GM23338 (cell line): Measurements from ENCODE around the gene MITF. TPM values are rescaled to one million over a fixed set of nuclear protein-coding genes. Genes with fewer than 3 reads are reported as not detected.

ENCODE experiments used
- ATAC-seq: fragments of 200-7000 bp; cut with Tn5 transposase; 3 replicates; pipeline ENCODE4 v1.9.1; 2020
- DNase-seq: peaks from one replicate; pipeline ENCODE4 v3.0.0-alpha.2; 2015; ENCODE audit warnings: low spot score
- H2AFZ ChIP-seq: fragments of 200-600 bp; sonication (generic); 2 replicates; pipeline ENCODE4 v1.8.0; 2016; ENCODE audit warnings: antibody characterized with exemption, mild to moderate bottlenecking, moderate library complexity
- H3F3A ChIP-seq: fragments of 200-600 bp; sonication (generic); replicated peaks from 2 replicates; pipeline ENCODE4 v1.8.0; 2017; ENCODE audit warnings: antibody characterized with exemption, mixed run types, low read depth
- H3K27ac ChIP-seq: fragments of 200-600 bp; sonication (generic); 2 replicates; pipeline ENCODE4 v1.6.1; 2016; ENCODE audit warnings: low read depth
- H3K27me3 ChIP-seq: fragments of 200-600 bp; sonication (generic); 2 replicates; pipeline ENCODE4 v1.8.0; 2016; ENCODE audit warnings: mild to moderate bottlenecking, mixed run types, moderate library complexity; ENCODE audit not compliant: insufficient read depth
- H3K36me3 ChIP-seq: fragments of 200-600 bp; sonication (generic); 2 replicates; pipeline ENCODE4 v1.8.0; 2016; ENCODE audit warnings: mild to moderate bottlenecking; ENCODE audit not compliant: insufficient read depth
- H3K4me1 ChIP-seq: fragments of 200-600 bp; sonication (generic); 2 replicates; pipeline ENCODE4 v1.8.0; 2016; ENCODE audit warnings: mild to moderate bottlenecking, moderate library complexity; ENCODE audit not compliant: insufficient read depth
- H3K4me2 ChIP-seq: fragments of 200-600 bp; sonication (generic); 2 replicates; pipeline ENCODE4 v1.7.1; 2017; ENCODE audit warnings: mixed run types
- H3K4me3 ChIP-seq: fragments of 200-600 bp; sonication (generic); 2 replicates; pipeline ENCODE4 v1.6.1; 2016; ENCODE audit warnings: mixed run types
- H3K79me2 ChIP-seq: fragments of 200-600 bp; sonication (generic); replicated peaks from 2 replicates; pipeline ENCODE4 v1.8.0; 2017; ENCODE audit warnings: mild to moderate bottlenecking; ENCODE audit not compliant: insufficient read depth
- H3K9me2 ChIP-seq: fragments of 200-600 bp; sonication (generic); 2 replicates; pipeline ENCODE4 v1.8.0; 2017; ENCODE audit not compliant: insufficient read depth
- H4K20me1 ChIP-seq: fragments of 200-600 bp; sonication (generic); replicated peaks from 2 replicates; pipeline ENCODE4 v1.8.0; 2017; ENCODE audit warnings: mild to moderate bottlenecking; ENCODE audit not compliant: insufficient read depth
- H3K27ac Mint-ChIP-seq: 2 replicates; pipeline ENCODE4 v1.8.0; 2020; ENCODE audit warnings: inconsistent platforms, mild to moderate bottlenecking, moderate library complexity, mixed read lengths
- H3K27me3 Mint-ChIP-seq: 3 replicates; pipeline ENCODE4 v1.8.0; 2022; ENCODE audit warnings: low read depth, mild to moderate bottlenecking, moderate library complexity, mixed read lengths, inconsistent platforms; ENCODE audit not compliant: insufficient read depth, poor library complexity
- H3K36me3 Mint-ChIP-seq: 3 replicates; pipeline ENCODE4 v1.8.0; 2021; ENCODE audit warnings: low read depth, mild to moderate bottlenecking, inconsistent platforms, moderate library complexity, mixed read lengths
- H3K4me1 Mint-ChIP-seq: 3 replicates; pipeline ENCODE4 v1.8.0; 2020; ENCODE audit warnings: mild to moderate bottlenecking, inconsistent platforms, mixed read lengths
- H3K4me3 Mint-ChIP-seq: 3 replicates; pipeline ENCODE4 v1.8.0; 2021; ENCODE audit warnings: moderate library complexity, mild to moderate bottlenecking, inconsistent platforms, mixed read lengths
- H3K9me3 Mint-ChIP-seq: 3 replicates; pipeline ENCODE4 v1.8.0; 2020; ENCODE audit warnings: moderate library complexity, mild to moderate bottlenecking, inconsistent platforms, mixed read lengths
- CREB1 ChIP-seq: fragments of 250-450 bp; sonication (Bioruptor Pico); IDR thresholded peaks from 2 replicates; pipeline ENCODE4 v1.5.0; 2020; ENCODE audit warnings: low read depth, mild to moderate bottlenecking, moderate library complexity
- CTCF ChIP-seq, 2 experiments: fragments of 200-600 bp in 1 of 2; sonication (generic) in 1 of 2; conservative IDR thresholded peaks; 2 replicates each; pipeline versions ENCODE4 v1.5.1 to v1.6.1; 2016 to 2017; ENCODE audit warnings: antibody characterized with exemption in 2 of 2, low read depth in 2 of 2, mild to moderate bottlenecking in 2 of 2, moderate library complexity in 1 of 2
- ETS1 ChIP-seq: IDR thresholded peaks from 2 replicates; pipeline ENCODE4 v1.6.1; 2016; ENCODE audit warnings: antibody characterized with exemption
- EZH2 ChIP-seq: fragments of 200-600 bp; sonication (generic); IDR thresholded peaks from one replicate; pipeline ENCODE4 v1.8.0; 2017; ENCODE audit warnings: antibody characterized with exemption, mild to moderate bottlenecking, low read depth; ENCODE audit not compliant: unreplicated experiment
- EZH2phosphoT487 ChIP-seq: fragments of 200-600 bp; sonication (generic); IDR thresholded peaks from one replicate; pipeline ENCODE4 v1.8.1; 2018; ENCODE audit warnings: antibody characterized with exemption; ENCODE audit not compliant: unreplicated experiment
- JUNB ChIP-seq: IDR thresholded peaks from one replicate; pipeline ENCODE4 v1.6.1; 2016; ENCODE audit warnings: antibody characterized with exemption; ENCODE audit not compliant: unreplicated experiment
- NANOG ChIP-seq: IDR thresholded peaks from 2 replicates; pipeline ENCODE4 v1.6.1; 2016; ENCODE audit warnings: antibody characterized with exemption, borderline replicate concordance
- POLR2AphosphoS5 ChIP-seq: IDR thresholded peaks from 2 replicates; pipeline ENCODE4 v1.6.1; 2016; ENCODE audit warnings: antibody characterized with exemption, low read depth
- REST ChIP-seq: IDR thresholded peaks from one replicate; pipeline ENCODE4 v1.6.1; 2018; ENCODE audit warnings: antibody characterized with exemption; ENCODE audit not compliant: unreplicated experiment
- STAT1 ChIP-seq: IDR thresholded peaks from one replicate; pipeline ENCODE4 v1.6.1; 2016; ENCODE audit warnings: antibody characterized with exemption; ENCODE audit not compliant: unreplicated experiment
- ZNF114 ChIP-seq: fragments of 250-450 bp; sonication (Bioruptor Pico); IDR thresholded peaks from 2 replicates; pipeline ENCODE4 v1.5.0; 2020; ENCODE audit warnings: mild to moderate bottlenecking, moderate library complexity
- ZNF331 ChIP-seq: fragments of 250-450 bp; sonication (Bioruptor Pico); IDR thresholded peaks from 2 replicates; pipeline ENCODE4 v1.5.0; 2020; ENCODE audit warnings: low read depth, mild to moderate bottlenecking, moderate library complexity
- ZNF462 ChIP-seq: fragments of 250-450 bp; sonication (Bioruptor Pico); IDR thresholded peaks from 2 replicates; pipeline ENCODE4 v1.5.0; 2020; ENCODE audit warnings: mild to moderate bottlenecking, moderate library complexity
- polyA plus RNA-seq: library from polyadenylated mRNA; unstranded; fragments of >200 nt; fragmentation: Nextera tagmentation; extraction: Ambion mirVana; gene quantifications from 2 replicates; pipeline ENCODE4 v1.2.1, GENCODE V29; 2016
- total RNA-seq: library from RNA; depleted of rRNA; stranded (reverse); fragments of >200 nt; shearing (Covaris generic); gene quantifications from 2 replicates; pipeline ENCODE4 v1.2.3, GENCODE V29; 2014

The MITF gene
- total and polyA plus RNA-seq, 2 experiments from 2014 or later, result 1.9 to 2.4 TPM

- Histone ChIP-seq H2AFZ (no peak overlapping the region), H3K9me2 (no peaks in the 10 kb centered on the region), H3F3A (no peaks in the 10 kb centered on the region), H3K4me1 (no peaks in the 10 kb centered on the region), H3K36me3 (no peaks in the 10 kb centered on the region), H3K27ac (no peak overlapping the region), H3K27me3 (no peaks in the 10 kb centered on the region), H4K20me1 (no peaks in the 10 kb centered on the region), H3K4me2 (no peak overlapping the region), H3K4me3 (no peak overlapping the region), H3K79me2 (no peaks in the 10 kb centered on the region)
- Mint-ChIP-seq H3K4me3 (no peak overlapping the region), H3K36me3 (no peaks in the 10 kb centered on the region), H3K9me3 (no peaks in the 10 kb centered on the region), H3K27ac (no peak overlapping the region), H3K4me1 (no peaks in the 10 kb centered on the region), H3K27me3 (peaks cover 2% of the 10 kb centered on the region)
- DNase-seq (no peak), ATAC-seq (no peak)
- TF ChIP-seq EZH2, result no peak
- no peak for TF ChIP-seq NANOG
- TF ChIP-seq ZNF114 (CRISPR knock-in tag), result no peak
- no peak for TF ChIP-seq POLR2AphosphoS5
- TF ChIP-seq ZNF331 (CRISPR knock-in tag), result no peak
- TF ChIP-seq CTCF (conservative IDR thresholded peaks at IDR 0.05; ENCODE audit: low read depth in 2 of 2), result no peak
- no peak for TF ChIP-seq JUNB
- TF ChIP-seq ZNF462 (CRISPR knock-in tag), result no peak
- TF ChIP-seq ETS1, result no peak
- TF ChIP-seq EZH2phosphoT487, result no peak
- no peak for TF ChIP-seq CREB1
- no peak for TF ChIP-seq REST
- TF ChIP-seq STAT1, result no peak
These were observed 136.8 kb downstream of the MITF start for GRCh38 chr3:69876073-69876472.
